ENCODE results near the gene ARL17A. TPM values are rescaled to one million over a fixed set of nuclear protein-coding genes. Genes with fewer than 3 reads are reported as not detected.
"Not testable (repeated sequence)": the region's sequence is repeated elsewhere in the genome, so short reads cannot be mapped to it uniquely, and the experiment has no call there.

ARL17A gene
- total RNA-seq, 1 experiment from 2014 or later = 1.2 TPM

- not testable (repeated sequence) for H3K36me3 ChIP-seq, H3K4me3 ChIP-seq, DNase-seq, H3K27me3 ChIP-seq, H3K9me3 ChIP-seq
Observed at GRCh38 chr17:46571796-46572195, 7.7 kb downstream of the ARL17A start.

GRCh38 chr17:46566980-46567379, 12.5 kb downstream of the ARL17A start:
- not testable (repeated sequence) for H3K27me3 ChIP-seq, H3K4me3 ChIP-seq, DNase-seq

GRCh38 chr17:46566284-46566683, 13.2 kb downstream of the ARL17A start:
- H3K4me3 ChIP-seq, DNase-seq, H3K27me3 ChIP-seq, H3K9me3 ChIP-seq, H3K36me3 ChIP-seq: not testable (repeated sequence)

More at GRCh38 chr17:46566980-46567379, 12.5 kb downstream of the ARL17A start:
- not testable (repeated sequence) for H3K36me3 ChIP-seq, H3K9me3 ChIP-seq

- H3K9me3 ChIP-seq, H3K4me3 ChIP-seq, DNase-seq, H3K36me3 ChIP-seq, H3K27me3 ChIP-seq: not testable (repeated sequence)
Observed at GRCh38 chr17:46560048-46560447, 19.4 kb downstream of the ARL17A start.

GRCh38 chr17:46559155-46559554, 20.3 kb downstream of the ARL17A start:
- DNase-seq, H3K27me3 ChIP-seq, H3K9me3 ChIP-seq, H3K4me3 ChIP-seq, H3K36me3 ChIP-seq: not testable (repeated sequence)

GRCh38 chr17:46548607-46549006, 30.9 kb downstream of the ARL17A start:
- not testable (repeated sequence) for H3K9me3 ChIP-seq, H3K27me3 ChIP-seq, H3K4me3 ChIP-seq, H3K36me3 ChIP-seq, DNase-seq

GRCh38 chr17:46534716-46535115, 44.8 kb downstream of the ARL17A start:
- H3K36me3 ChIP-seq, H3K9me3 ChIP-seq, H3K27me3 ChIP-seq, H3K4me3 ChIP-seq, DNase-seq: not testable (repeated sequence)

- not testable (repeated sequence) for H3K27me3 ChIP-seq, DNase-seq, H3K4me3 ChIP-seq, H3K9me3 ChIP-seq, H3K36me3 ChIP-seq
Observed at GRCh38 chr17:46512168-46512567, 67.3 kb downstream of the ARL17A start, which contains the start of gene LRRC37A2. TSS of gene LRRC37A2 (plus strand) at chr17:46512468. CDS start at chr17:46512713, 245 bp downstream.

GRCh38 chr17:46505896-46506295, 73.6 kb downstream of the ARL17A start:
- not testable (repeated sequence) for H3K27me3 ChIP-seq, H3K4me3 ChIP-seq, DNase-seq, H3K9me3 ChIP-seq, H3K36me3 ChIP-seq

GRCh38 chr17:46499437-46500139, 79.9 kb downstream of the ARL17A start:
- not testable (repeated sequence) for DNase-seq, H3K9me3 ChIP-seq, H3K27me3 ChIP-seq, H3K36me3 ChIP-seq, H3K4me3 ChIP-seq

GRCh38 chr17:46492021-46492420, 87.5 kb downstream of the ARL17A start:
- not testable (repeated sequence) for H3K27me3 ChIP-seq, H3K4me3 ChIP-seq, H3K36me3 ChIP-seq, DNase-seq, H3K9me3 ChIP-seq

GRCh38 chr17:46481310-46481709, 98.2 kb downstream of the ARL17A start:
- not testable (repeated sequence) for H3K27me3 ChIP-seq, H3K9me3 ChIP-seq, H3K36me3 ChIP-seq, H3K4me3 ChIP-seq, DNase-seq

GRCh38 chr17:46478823-46479222, 100.7 kb downstream of the ARL17A start:
- H3K4me3 ChIP-seq, DNase-seq, H3K27me3 ChIP-seq, H3K36me3 ChIP-seq, H3K9me3 ChIP-seq: not testable (repeated sequence)

GRCh38 chr17:46475583-46475982, 103.9 kb downstream of the ARL17A start:
- not testable (repeated sequence) for DNase-seq, H3K27me3 ChIP-seq, H3K9me3 ChIP-seq, H3K36me3 ChIP-seq, H3K4me3 ChIP-seq

GRCh38 chr17:46474489-46474888, 105.0 kb downstream of the ARL17A start:
- not testable (repeated sequence) for H3K4me3 ChIP-seq, H3K36me3 ChIP-seq, H3K27me3 ChIP-seq, DNase-seq, H3K9me3 ChIP-seq

GRCh38 chr17:46467618-46468017, 111.9 kb downstream of the ARL17A start:
- DNase-seq, H3K27me3 ChIP-seq, H3K36me3 ChIP-seq, H3K4me3 ChIP-seq, H3K9me3 ChIP-seq: not testable (repeated sequence)
